Colonic mucosa (tissue), 4 donors: ENCODE measurements around the gene CARD6. TPM values are rescaled to one million over a fixed set of nuclear protein-coding genes. Genes with fewer than 3 reads are reported as not detected.
"Not testable (repeated sequence)": the region's sequence is repeated elsewhere in the genome, so short reads cannot be mapped to it uniquely, and the experiment has no call there.

Source experiments
- DNase-seq: peaks from one replicate; pipeline ENCODE4 v3.0.0-alpha.2; 2020
- H3K27ac ChIP-seq: fragments of 200-600 bp; one replicate; pipeline ENCODE4 v1.8.0; 2021
- H3K27me3 ChIP-seq: fragments of 200-600 bp; one replicate; pipeline ENCODE4 v1.8.0; 2021
- H3K36me3 ChIP-seq: fragments of 200-600 bp; one replicate; pipeline ENCODE4 v1.8.0; 2021
- H3K4me1 ChIP-seq: fragments of 200-600 bp; one replicate; pipeline ENCODE4 v1.8.0; 2021; ENCODE audit warnings: mild to moderate bottlenecking
- H3K4me3 ChIP-seq: fragments of 200-600 bp; one replicate; pipeline ENCODE4 v1.8.0; 2021
- H3K9ac ChIP-seq, 2 donors: one replicate each; pipeline ENCODE4 v1.7.0; 2013; ENCODE audit warnings: control low read depth in 2 of 2, low read depth in 2 of 2, low read length in 2 of 2
- H3K9me3 ChIP-seq: fragments of 200-600 bp; one replicate; pipeline ENCODE4 v1.8.0; 2021
- intact Hi-C: fragments of 100-400 bp; cut with DNase I; formaldehyde crosslinking; loops from one replicate; pipeline ENCODE4 v1.14.1; 2022
- total RNA-seq, 2 donors: library from RNA; stranded (reverse); fragmentation: NEBNext Ultra II Directional in 1 of 2; extraction: Animal tissue kit (Norgen Biotek cat#: 25700) in 1 of 2; gene quantifications; one replicate each; pipeline ENCODE4 v1.2.1, GENCODE V29; 2021
- TF ChIP-seq, protein P1 (sequence below): fragments of 200-600 bp; IDR thresholded peaks from one replicate; pipeline ENCODE4 v1.8.0; 2022; ENCODE audit warnings: antibody characterized with exemption, mild to moderate bottlenecking
- donor health status: healthy.
- donor health status: DM: no; HTN: no; CAD: no.
- donor health status: DM: no; HTN: no; CAD: no.

The CARD6 gene
- total RNA-seq, 2 donors from 2014 or later = 1.3 to 2.5 TPM

DNA sequence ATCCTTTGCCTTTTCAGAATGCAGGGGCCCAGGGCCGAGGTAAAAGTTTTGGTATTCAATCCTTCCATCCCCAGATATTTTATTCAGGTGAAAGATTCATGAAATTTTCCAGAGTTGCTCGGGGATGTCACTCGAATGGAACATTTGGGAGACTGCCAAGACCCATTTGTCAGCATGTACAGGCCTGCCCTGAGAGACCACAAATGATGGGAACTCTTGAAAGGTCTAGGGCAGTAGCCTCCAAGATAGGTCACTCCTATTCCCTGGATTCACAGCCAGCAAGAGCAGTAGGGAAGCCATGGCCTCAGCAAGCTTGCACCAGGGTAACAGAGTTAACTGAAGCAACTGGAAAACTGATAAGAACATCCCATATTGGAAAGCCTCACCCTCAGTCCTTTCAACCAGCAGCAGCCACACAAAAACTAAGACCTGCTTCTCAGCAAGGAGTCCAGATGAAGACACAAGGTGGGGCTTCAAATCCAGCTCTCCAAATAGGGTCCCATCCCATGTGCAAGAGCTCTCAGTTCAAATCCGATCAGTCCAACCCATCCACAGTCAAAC lies 12.5 kb downstream of the CARD6 start:
- intact Hi-C loops = no loop called here

DNA sequence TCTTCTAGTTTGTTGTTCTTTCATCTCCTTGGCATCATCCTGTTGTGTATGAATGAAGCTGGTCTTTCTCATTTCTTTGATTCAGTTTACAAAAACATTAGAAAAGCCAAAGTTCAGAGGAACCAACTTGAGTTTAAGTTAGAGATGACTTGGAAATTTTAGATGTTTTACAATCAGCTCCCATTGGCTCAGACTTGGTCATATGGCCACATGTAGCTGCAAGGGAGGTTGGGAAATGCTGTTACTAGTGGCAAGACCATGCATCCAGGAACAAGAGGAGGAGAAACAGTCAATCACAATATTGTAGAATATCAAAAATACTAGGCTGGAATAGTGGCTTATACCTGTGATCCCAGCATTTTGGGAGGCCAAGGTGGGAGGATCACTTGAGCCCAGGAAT lies 19.5 kb downstream of the CARD6 start:
- H3K27ac ChIP-seq = no peak overlapping the region
- intact Hi-C loops = no loop called here
- H3K9ac ChIP-seq = no peak overlapping the region
- H3K36me3 ChIP-seq = no peaks in the 10 kb centered on the region
- TF ChIP-seq, protein P1, sequence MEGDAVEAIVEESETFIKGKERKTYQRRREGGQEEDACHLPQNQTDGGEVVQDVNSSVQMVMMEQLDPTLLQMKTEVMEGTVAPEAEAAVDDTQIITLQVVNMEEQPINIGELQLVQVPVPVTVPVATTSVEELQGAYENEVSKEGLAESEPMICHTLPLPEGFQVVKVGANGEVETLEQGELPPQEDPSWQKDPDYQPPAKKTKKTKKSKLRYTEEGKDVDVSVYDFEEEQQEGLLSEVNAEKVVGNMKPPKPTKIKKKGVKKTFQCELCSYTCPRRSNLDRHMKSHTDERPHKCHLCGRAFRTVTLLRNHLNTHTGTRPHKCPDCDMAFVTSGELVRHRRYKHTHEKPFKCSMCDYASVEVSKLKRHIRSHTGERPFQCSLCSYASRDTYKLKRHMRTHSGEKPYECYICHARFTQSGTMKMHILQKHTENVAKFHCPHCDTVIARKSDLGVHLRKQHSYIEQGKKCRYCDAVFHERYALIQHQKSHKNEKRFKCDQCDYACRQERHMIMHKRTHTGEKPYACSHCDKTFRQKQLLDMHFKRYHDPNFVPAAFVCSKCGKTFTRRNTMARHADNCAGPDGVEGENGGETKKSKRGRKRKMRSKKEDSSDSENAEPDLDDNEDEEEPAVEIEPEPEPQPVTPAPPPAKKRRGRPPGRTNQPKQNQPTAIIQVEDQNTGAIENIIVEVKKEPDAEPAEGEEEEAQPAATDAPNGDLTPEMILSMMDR = no peak
- no peak overlapping the region for H3K4me3 ChIP-seq
- no peaks in the 10 kb centered on the region for H3K27me3 ChIP-seq
- DNase-seq = no peak
- no peaks in the 10 kb centered on the region for H3K4me1 ChIP-seq
- H3K9me3 ChIP-seq = no peaks in the 10 kb centered on the region

More for the DNA sequence above, 12.5 kb downstream of the CARD6 start:
- no peak overlapping the region for H3K27ac ChIP-seq
- no peaks in the 10 kb centered on the region for H3K36me3 ChIP-seq
- no peak overlapping the region for H3K9ac ChIP-seq
- no peaks in the 10 kb centered on the region for H3K9me3 ChIP-seq
- TF ChIP-seq, protein P1 = no peak
- DNase-seq = no peak
- H3K4me3 ChIP-seq = no peak overlapping the region
- H3K4me1 ChIP-seq = no peaks in the 10 kb centered on the region
- H3K27me3 ChIP-seq = no peaks in the 10 kb centered on the region

DNA sequence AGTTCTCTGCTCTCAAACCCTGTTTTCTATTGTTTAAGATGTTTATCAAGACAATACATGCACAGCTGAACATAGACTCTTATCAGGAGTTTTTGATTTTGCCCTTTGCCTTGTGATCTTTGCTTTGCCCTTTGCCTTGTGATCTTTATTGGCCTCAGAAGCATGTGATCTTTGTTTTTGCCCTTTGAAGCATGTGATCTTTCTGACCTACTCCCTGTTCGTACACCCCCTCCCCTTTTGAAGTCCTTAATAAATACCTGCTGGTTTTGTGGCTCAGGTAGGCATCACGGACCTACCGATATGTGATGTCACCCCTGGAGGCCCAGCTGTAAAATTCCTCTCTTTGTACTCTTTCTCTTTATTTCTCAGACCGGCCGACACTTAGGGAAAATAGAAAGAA lies 23.8 kb downstream of the CARD6 start:
- H3K27me3 ChIP-seq, H3K4me3 ChIP-seq, DNase-seq, H3K4me1 ChIP-seq, H3K27ac ChIP-seq, intact Hi-C loops, H3K9ac ChIP-seq, H3K9me3 ChIP-seq, H3K36me3 ChIP-seq: not testable (repeated sequence)

DNA sequence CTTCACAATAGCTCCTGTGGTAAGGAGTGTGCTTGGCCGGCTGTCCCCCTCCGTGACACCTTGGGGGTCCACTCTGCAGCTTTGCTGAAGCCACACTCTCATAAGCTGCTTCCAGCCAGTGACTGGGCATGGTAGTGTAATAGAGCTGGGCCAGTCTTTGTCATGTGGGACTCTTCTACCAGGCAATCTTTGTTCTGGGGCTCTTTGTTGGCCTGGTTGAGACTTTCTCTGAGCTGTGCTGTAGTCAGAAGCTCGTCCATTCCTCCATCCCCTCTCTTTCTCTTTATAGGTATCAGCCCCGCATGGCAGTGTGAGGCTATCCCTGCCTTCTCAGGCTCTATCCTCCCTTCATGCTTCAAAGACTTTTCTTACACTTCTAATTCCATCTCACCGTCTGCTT lies 25.7 kb downstream of the CARD6 start:
- Histone ChIP-seq H3K36me3 (no peaks in the 10 kb centered on the region), H3K9ac (no peak overlapping the region), H3K4me1 (no peaks in the 10 kb centered on the region), H3K9me3 (no peaks in the 10 kb centered on the region), H3K27ac (no peak overlapping the region), H3K27me3 (no peaks in the 10 kb centered on the region), H3K4me3 (no peak overlapping the region)
- no peak for DNase-seq
- TF ChIP-seq, protein P1 = no peak
- intact Hi-C loops = no loop called here

DNA sequence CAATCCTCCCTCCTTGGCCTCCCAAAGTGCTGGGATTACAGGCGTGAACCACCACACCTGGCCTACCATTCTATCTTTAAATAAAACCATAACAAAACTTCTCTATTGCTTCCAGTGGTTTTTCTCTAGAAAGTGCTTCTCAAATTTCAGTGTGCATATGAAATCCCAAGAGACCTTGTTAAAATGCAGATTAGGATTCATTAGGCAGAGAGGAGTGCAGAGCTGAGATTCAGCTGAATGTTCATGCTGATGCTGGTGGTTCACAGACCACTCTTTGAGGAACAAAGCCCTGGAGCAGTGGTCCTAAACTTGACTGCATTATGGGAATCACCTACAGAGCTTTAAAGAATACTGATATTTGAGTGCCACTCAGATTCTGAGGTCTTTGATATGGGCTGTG lies 28.2 kb downstream of the CARD6 start:
- intact Hi-C loops = no loop called here
- TF ChIP-seq, protein P1 = no peak

DNA sequence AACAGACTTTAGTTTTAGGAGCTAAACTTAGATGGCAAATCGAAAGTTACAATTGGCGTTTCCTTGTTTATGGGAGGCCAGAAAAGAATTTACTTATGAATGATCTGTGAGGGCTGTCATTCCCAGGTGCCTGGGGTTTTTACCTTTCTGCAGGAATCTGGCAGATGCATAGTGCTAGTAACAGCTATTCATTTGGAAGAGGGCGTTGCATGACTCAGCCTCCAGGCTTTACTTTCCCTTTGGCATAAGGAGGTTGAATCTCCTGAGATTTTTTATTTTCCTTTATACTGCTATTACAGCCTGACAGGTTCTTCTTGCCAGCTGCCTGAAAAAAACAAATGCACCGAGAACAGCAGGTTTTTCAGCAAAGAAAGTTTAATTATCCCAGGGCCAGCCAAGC lies 30.0 kb downstream of the CARD6 start:
- Histone ChIP-seq H3K27me3 (no peaks in the 10 kb centered on the region), H3K9ac (no peak overlapping the region), H3K9me3 (no peaks in the 10 kb centered on the region), H3K4me3 (no peak overlapping the region), H3K36me3 (no peaks in the 10 kb centered on the region), H3K27ac (no peak overlapping the region), H3K4me1 (no peaks in the 10 kb centered on the region)
- intact Hi-C loops = no loop called here
- no peak for DNase-seq
- TF ChIP-seq, protein P1 = no peak

More for the DNA sequence above, 28.2 kb downstream of the CARD6 start:
- Histone ChIP-seq H3K9me3 (no peaks in the 10 kb centered on the region), H3K27ac (no peak overlapping the region), H3K27me3 (no peaks in the 10 kb centered on the region), H3K9ac (no peak overlapping the region), H3K36me3 (no peaks in the 10 kb centered on the region), H3K4me1 (no peaks in the 10 kb centered on the region), H3K4me3 (no peak overlapping the region)
- DNase-seq = no peak

DNA sequence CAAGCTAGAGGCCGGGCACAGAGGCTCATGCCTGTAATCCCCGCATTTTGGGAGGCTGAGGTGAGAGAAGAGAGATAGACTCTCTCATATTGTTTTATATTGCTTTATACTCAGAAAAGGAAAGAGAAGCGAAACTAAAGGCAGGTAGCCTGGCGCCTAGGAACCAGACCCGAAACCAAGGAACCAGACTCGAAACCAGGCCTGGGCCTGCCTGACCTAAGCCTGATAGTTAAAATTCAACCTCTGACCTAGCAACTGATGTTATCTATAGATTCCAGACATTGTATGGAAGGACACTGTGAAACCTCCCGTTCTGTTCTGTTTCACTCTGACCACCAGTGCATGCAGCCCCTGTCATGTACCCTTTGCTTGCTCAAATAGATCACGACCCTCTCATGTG lies 31.1 kb downstream of the CARD6 start:
- H3K9me3 ChIP-seq, intact Hi-C loops, DNase-seq, H3K4me1 ChIP-seq, H3K4me3 ChIP-seq, H3K27ac ChIP-seq, H3K36me3 ChIP-seq, H3K27me3 ChIP-seq, H3K9ac ChIP-seq: not testable (repeated sequence)
